B cell (primary cell): ENCODE results near the gene MORF4L1. TPM values are rescaled to one million over a fixed set of nuclear protein-coding genes. Genes with fewer than 3 reads are reported as not detected.

Experiments used
- ATAC-seq: fragments of 200-7000 bp; cut with Tn5 transposase; one replicate; pipeline ENCODE4 v1.10.0; 2021; ENCODE audit warnings: low read depth, mild to moderate bottlenecking, moderate number of reproducible peaks, moderate library complexity
- CTCF ChIA-PET: fragments of 350-600 bp; sonication (Branson Sonifier 250); formaldehyde crosslinking; loops from one replicate; lab custom pipeline; 2021; ENCODE audit warnings: antibody characterized with exemption, inconsistent platforms; lab: Charles Lee
- POLR2A ChIA-PET: fragments of 350-600 bp; sonication (Branson Sonifier 250); formaldehyde crosslinking; loops from one replicate; lab custom pipeline; 2021; ENCODE audit warnings: antibody characterized with exemption; lab: Charles Lee
- DNase-seq: peaks from one replicate; pipeline ENCODE4 v3.0.0; 2013
- H2AFZ ChIP-seq: 2 replicates; pipeline ENCODE4 v1.6.1; 2012; ENCODE audit warnings: mild to moderate bottlenecking, low read depth, low read length; ENCODE audit not compliant: insufficient read depth, poor library complexity, severe bottlenecking
- H3K27ac ChIP-seq, 2 donors: 1 replicate in 1 of 2; 2 replicates in 1 of 2; pipeline ENCODE4 v1.5.1; 2012 to 2013; ENCODE audit warnings: low read length in 2 of 2, mild to moderate bottlenecking in 2 of 2, moderate library complexity in 1 of 2
- H3K27me3 ChIP-seq, 4 experiments: fragments of 200-600 bp in 1 of 4; sonication (generic) in 1 of 4; replicated peaks in 1 of 4; 1 replicate in 2 of 4; 2 replicates in 2 of 4; pipeline versions ENCODE4 v1.6.1 to v1.7.0; 2013 to 2016; ENCODE audit warnings: low read length in 3 of 4, mild to moderate bottlenecking in 2 of 4, mixed read lengths in 1 of 4, moderate library complexity in 1 of 4; ENCODE audit not compliant: insufficient read depth in 4 of 4, control insufficient read depth in 3 of 4; ENCODE audit errors: control extremely low read depth in 1 of 4
- H3K36me3 ChIP-seq, 2 experiments: replicated peaks in 1 of 2; 1 replicate in 1 of 2; 2 replicates in 1 of 2; pipeline versions ENCODE4 v1.6.1 to v1.7.1; 2013; ENCODE audit warnings: low read length in 1 of 2; ENCODE audit not compliant: insufficient read depth in 2 of 2, control insufficient read depth in 1 of 2; ENCODE audit errors: control extremely low read depth in 1 of 2, extremely low read depth in 1 of 2
- H3K4me1 ChIP-seq, 2 donors: fragments of 200-600 bp in 1 of 2; sonication (generic) in 1 of 2; 1 replicate in 1 of 2; 2 replicates in 1 of 2; pipeline versions ENCODE4 v1.5.1 to v1.6.1; 2013 to 2017; ENCODE audit warnings: low read length in 2 of 2; ENCODE audit not compliant: control insufficient read depth in 2 of 2, insufficient read depth in 2 of 2
- H3K4me2 ChIP-seq: replicated peaks from 2 replicates; pipeline ENCODE3; 2012; ENCODE audit warnings: mild to moderate bottlenecking, low read depth, low read length; ENCODE audit not compliant: poor library complexity, severe bottlenecking
- H3K4me3 ChIP-seq, 5 experiments: fragments of 200-600 bp in 1 of 5; sonication (generic) in 1 of 5; 1 replicate in 3 of 5; 2 replicates in 2 of 5; pipeline versions ENCODE4 v1.5.1 to v1.7.0; 2011 to 2016; ENCODE audit warnings: low read length in 4 of 5, mild to moderate bottlenecking in 4 of 5, low read depth in 2 of 5, control low read depth in 1 of 5, moderate library complexity in 1 of 5; ENCODE audit not compliant: insufficient read depth in 1 of 5; ENCODE audit errors: control extremely low read depth in 1 of 5, extremely low read depth in 1 of 5
- H3K79me2 ChIP-seq: fragments of 200-600 bp; sonication (generic); one replicate; pipeline ENCODE4 v1.6.0; 2016; ENCODE audit warnings: low read length; ENCODE audit not compliant: control insufficient read depth, insufficient read depth
- H3K9ac ChIP-seq: fragments of 200-600 bp; sonication (generic); 2 replicates; pipeline ENCODE4 v1.6.1; 2017; ENCODE audit warnings: mild to moderate bottlenecking, low read length, moderate library complexity
- H3K9me3 ChIP-seq, 3 donors: one replicate each; pipeline versions ENCODE4 v1.6.1 to v1.7.1; 2013; ENCODE audit warnings: low read length in 2 of 3; ENCODE audit not compliant: control insufficient read depth in 2 of 3, insufficient read depth in 1 of 3; ENCODE audit errors: control extremely low read depth in 1 of 3
- H4K20me1 ChIP-seq: 2 replicates; pipeline ENCODE4 v1.6.0; 2012; ENCODE audit warnings: mild to moderate bottlenecking, low read length; ENCODE audit not compliant: insufficient read depth, control insufficient read depth, poor library complexity, severe bottlenecking
- H3K27ac Mint-ChIP-seq: one replicate; pipeline ENCODE4 v1.8.0; 2021; ENCODE audit warnings: mixed read lengths
- H3K27me3 Mint-ChIP-seq: one replicate; pipeline ENCODE4 v1.8.0; 2021; ENCODE audit warnings: mixed read lengths
- H3K4me1 Mint-ChIP-seq: one replicate; pipeline ENCODE4 v1.8.0; 2021; ENCODE audit warnings: mixed read lengths
- H3K4me3 Mint-ChIP-seq: one replicate; pipeline ENCODE4 v1.8.0; 2021; ENCODE audit warnings: mixed read lengths
- H3K9me3 Mint-ChIP-seq: one replicate; pipeline ENCODE4 v1.8.0; 2022; ENCODE audit warnings: mixed read lengths; ENCODE audit not compliant: insufficient read depth
- CTCF ChIP-seq: fragments of 200-600 bp; IDR thresholded peaks from one replicate; pipeline ENCODE4 v1.8.0; 2022; ENCODE audit warnings: antibody characterized with exemption, mild to moderate bottlenecking
- EZH2 ChIP-seq: IDR thresholded peaks from 2 replicates; pipeline ENCODE4 v1.6.1; 2012; ENCODE audit warnings: borderline replicate concordance, low read depth, mild to moderate bottlenecking, moderate library complexity, low read length; ENCODE audit not compliant: insufficient read depth, poor library complexity, severe bottlenecking
- WGBS: methylation state at CpG from one replicate; pipeline ENCODE4 v1.1.5; 2013; ENCODE audit warnings: missing lambda C conversion rate; ENCODE audit not compliant: insufficient coverage; 5-methylcytosine and 5-hydroxymethylcytosine counted together
- intact Hi-C: fragments of 100-400 bp; cut with micrococcal nuclease; formaldehyde crosslinking; loops from one replicate; pipeline ENCODE4 v1.10.0; 2022
- polyA plus RNA-seq: library from polyadenylated mRNA; depleted of rRNA; stranded (reverse); fragments of >200 nt; gene quantifications from 2 replicates; pipeline ENCODE4 v1.2.3, GENCODE V29; 2012
- total RNA-seq, 2 donors: library from RNA; stranded (reverse); fragments of 120-200 nt in 1 of 2; gene quantifications; 1 replicate in 1 of 2; 2 replicates in 1 of 2; pipeline versions ENCODE4 v1.2.3 to v1.2.4, GENCODE V29; 2013 to 2022

The MORF4L1 gene
- total and polyA plus RNA-seq, 2 donors (not counting 1 experiment from before 2014, with no cell fraction given), result 79.0 to 242 TPM

GRCh38 chr15:78914027-78914764, 41.5 kb downstream of the MORF4L1 start:
- WGBS, result 95% methylated on average over 10 of the region's 13 CpGs
- Mint-ChIP-seq H3K4me1 (peaks cover 20% of the 10 kb centered on the region), H3K4me3 (no peak overlapping the region), H3K27me3 (no peaks in the 10 kb centered on the region), H3K9me3 (no peaks in the 10 kb centered on the region), H3K27ac (peak overlapping the region; percentile 5)
- no peak overlapping the region for H3K4me3 ChIP-seq
- peaks cover 3 to 7% of the 10 kb centered on the region in 2 donors for H3K4me1 ChIP-seq
- TF ChIP-seq CTCF, result no peak
- no peak for TF ChIP-seq EZH2
- no peak overlapping the region for H3K4me2 ChIP-seq
- no peak overlapping the region for H3K27ac ChIP-seq
- ChIA-PET CTCF (interaction anchor here (0.5 to 11.4 kb wide), 8 partner anchors 31 to 270 kb away, joined by 3 to 248 read pairs (median 4); partner anchors contain the start of gene CTSH), POLR2A (no interaction called here)
- peaks cover 29% of the 10 kb centered on the region for H4K20me1 ChIP-seq
- H3K79me2 ChIP-seq, result peaks cover 9% of the 10 kb centered on the region
- DNase-seq (no peak), ATAC-seq (no peak)
- no peak overlapping the region for H2AFZ ChIP-seq
- no peaks in the 10 kb centered on the region for H3K9me3 ChIP-seq
- peaks cover under 1 to 41% of the 10 kb centered on the region in 2 experiments for H3K36me3 ChIP-seq
- no peaks in the 10 kb centered on the region for H3K27me3 ChIP-seq
- H3K9ac ChIP-seq, result no peak overlapping the region
- intact Hi-C loops, result no loop called here
